RWPE1 (cell line): ENCODE measurements around the gene MAL.

Source experiments
- CTCF ChIA-PET: fragments of 350-600 bp; sonication (Branson Sonifier 250); formaldehyde crosslinking; extraction: SDS; loops from one replicate; lab custom pipeline; 2021; lab: Yijun Ruan, JAX
- POLR2A ChIA-PET: fragments of 400-600 bp; formaldehyde crosslinking; extraction: SDS; loops from one replicate; lab custom pipeline; 2020; ENCODE audit warnings: antibody characterized with exemption; ENCODE audit not compliant: low non-redundant PET; lab: Yijun Ruan, JAX
- DNase-seq: peaks from one replicate; pipeline ENCODE4 v3.0.0; 2012; ENCODE audit warnings: low spot score
- H3K27ac ChIP-seq: fragments of 450-650 bp; 2 replicates; pipeline ENCODE4 v1.5.1; 2017
- TF ChIP-seq, protein P1 (sequence below): fragments of 450-650 bp; conservative IDR thresholded peaks from 2 replicates; pipeline ENCODE4 v1.5.1; 2017; ENCODE audit warnings: low read depth, mild to moderate bottlenecking

Gene MAL

GRCh38 chr2:95062242-95063085, 37.0 kb downstream of the MAL start:
- ChIA-PET CTCF (interaction anchor here (1.1 to 3.0 kb wide), 3 partner anchors 9 to 40 kb away, joined by 4 to 12 read pairs (median 5); no protein-coding TSS in a partner anchor), POLR2A (no interaction called here)
- TF ChIP-seq, protein P1, sequence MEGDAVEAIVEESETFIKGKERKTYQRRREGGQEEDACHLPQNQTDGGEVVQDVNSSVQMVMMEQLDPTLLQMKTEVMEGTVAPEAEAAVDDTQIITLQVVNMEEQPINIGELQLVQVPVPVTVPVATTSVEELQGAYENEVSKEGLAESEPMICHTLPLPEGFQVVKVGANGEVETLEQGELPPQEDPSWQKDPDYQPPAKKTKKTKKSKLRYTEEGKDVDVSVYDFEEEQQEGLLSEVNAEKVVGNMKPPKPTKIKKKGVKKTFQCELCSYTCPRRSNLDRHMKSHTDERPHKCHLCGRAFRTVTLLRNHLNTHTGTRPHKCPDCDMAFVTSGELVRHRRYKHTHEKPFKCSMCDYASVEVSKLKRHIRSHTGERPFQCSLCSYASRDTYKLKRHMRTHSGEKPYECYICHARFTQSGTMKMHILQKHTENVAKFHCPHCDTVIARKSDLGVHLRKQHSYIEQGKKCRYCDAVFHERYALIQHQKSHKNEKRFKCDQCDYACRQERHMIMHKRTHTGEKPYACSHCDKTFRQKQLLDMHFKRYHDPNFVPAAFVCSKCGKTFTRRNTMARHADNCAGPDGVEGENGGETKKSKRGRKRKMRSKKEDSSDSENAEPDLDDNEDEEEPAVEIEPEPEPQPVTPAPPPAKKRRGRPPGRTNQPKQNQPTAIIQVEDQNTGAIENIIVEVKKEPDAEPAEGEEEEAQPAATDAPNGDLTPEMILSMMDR, result no peak
- no peak overlapping the region for H3K27ac ChIP-seq
- no peak for DNase-seq

DNA sequence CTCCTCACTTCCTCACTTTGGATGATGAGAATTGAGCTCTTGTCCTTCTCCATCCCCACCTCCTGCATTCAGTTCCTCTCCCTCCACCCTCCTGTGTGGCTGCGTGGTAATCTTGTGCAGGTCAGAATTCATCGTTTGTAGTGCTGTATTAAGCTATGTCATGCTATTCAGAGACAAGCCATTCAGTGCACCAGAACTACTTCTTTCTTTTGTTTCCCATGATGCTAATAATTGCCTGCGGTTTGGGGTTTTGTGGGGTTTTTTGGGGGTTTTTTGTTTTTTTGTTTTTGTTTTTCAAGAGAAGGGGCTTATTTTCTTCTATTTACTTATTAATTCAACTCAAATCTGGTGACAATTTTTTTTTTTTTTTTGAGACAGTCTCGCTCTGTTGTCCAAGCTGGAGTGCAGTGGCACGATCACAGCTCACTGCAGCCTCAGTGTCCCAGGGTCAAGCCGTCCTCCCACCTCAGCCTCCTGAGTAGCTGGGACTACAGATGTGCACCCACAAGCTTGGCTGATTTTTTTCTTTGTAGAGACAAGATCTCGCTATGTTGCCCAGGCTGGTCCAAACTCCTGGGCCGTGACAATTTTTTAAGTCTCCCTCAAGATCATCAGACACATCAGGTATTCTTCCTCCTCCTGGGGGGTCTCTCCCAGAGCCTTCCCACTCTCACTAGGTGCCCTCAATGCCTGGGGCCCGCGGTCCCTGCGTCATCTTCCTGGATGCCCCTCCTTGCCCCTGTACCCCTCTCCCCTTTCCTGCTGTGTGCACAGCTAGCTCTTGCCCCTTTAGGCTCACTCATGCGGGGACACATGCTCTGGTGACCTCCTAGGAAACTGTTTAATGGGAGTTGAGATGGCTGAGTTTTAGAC, 37.8 kb downstream of the MAL start:
- ChIA-PET POLR2A (no interaction called here), CTCF (interaction anchor here (1.1 to 3.0 kb wide), 4 partner anchors 10 to 41 kb away, joined by 3 to 12 read pairs (median 4); no protein-coding TSS in a partner anchor)
- H3K27ac ChIP-seq, result no peak overlapping the region
- DNase-seq, result no peak
- TF ChIP-seq, protein P1, result no peak

GRCh38 chr2:95068256-95068655, 42.7 kb downstream of the MAL start:
- no peak for DNase-seq
- H3K27ac ChIP-seq, result no peak overlapping the region
- ChIA-PET CTCF (interaction anchor here (0.8 kb wide), 1 partner anchor 8 kb away, joined by 3 read pairs; no protein-coding TSS in a partner anchor), POLR2A (no interaction called here)
- TF ChIP-seq, protein P1, result no peak

GRCh38 chr2:95069465-95069864, 44.0 kb downstream of the MAL start:
- TF ChIP-seq, protein P1, result no peak
- ChIA-PET CTCF (interaction anchor here (0.6 kb wide), 1 partner anchor 29 kb away, joined by 3 read pairs; no protein-coding TSS in a partner anchor), POLR2A (no interaction called here)
- no peak for DNase-seq
- no peak overlapping the region for H3K27ac ChIP-seq

DNA sequence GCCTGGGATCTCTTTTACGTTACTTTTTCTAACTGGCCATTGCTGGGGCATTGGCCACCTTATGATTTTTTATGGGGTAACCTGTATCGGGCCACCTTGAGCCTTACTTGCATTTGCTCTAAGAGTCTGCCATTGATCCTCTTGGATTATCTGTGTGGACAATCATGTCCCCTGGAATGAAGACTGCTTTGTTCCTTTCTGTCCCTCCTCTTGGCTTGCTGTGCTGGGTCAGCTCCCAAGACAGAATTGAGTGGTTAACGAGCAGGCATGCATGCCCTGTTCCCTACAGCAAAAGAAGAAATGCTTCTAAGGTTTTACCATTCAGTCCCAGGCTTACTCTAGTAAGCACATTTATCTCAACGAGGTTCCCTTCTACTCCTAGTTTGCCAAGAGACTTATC, 46.3 kb downstream of the MAL start:
- H3K27ac ChIP-seq, result no peak overlapping the region
- CTCF ChIA-PET, result no interaction called here
- DNase-seq, result no peak
- TF ChIP-seq, protein P1, result no peak
- POLR2A ChIA-PET, result no interaction called here

GRCh38 chr2:95072424-95072823, 46.9 kb downstream of the MAL start:
- no peak overlapping the region for H3K27ac ChIP-seq
- ChIA-PET CTCF (interaction anchor here (1.7 kb wide), 1 partner anchor 50 kb away, joined by 6 read pairs; no protein-coding TSS in a partner anchor), POLR2A (no interaction called here)
- DNase-seq, result no peak
- TF ChIP-seq, protein P1, result no peak
